OCI-LY7 (cell line): ENCODE results near the gene IL10RB. TPM values are rescaled to one million over a fixed set of nuclear protein-coding genes. Genes with fewer than 3 reads are reported as not detected.

Source experiments
- BruUV-seq: library from RNA; stranded (reverse); fragments of 400-500 nt; replicated peaks from 2 replicates; lab custom pipeline; 2021; lab: Mats Ljungman, UMichigan
- CTCF ChIA-PET: fragments of 300-600 bp; sonication (Branson Sonifier 250); formaldehyde crosslinking; loops from one replicate; lab custom pipeline; 2022; ENCODE audit warnings: antibody characterized with exemption; ENCODE audit not compliant: unreplicated experiment; lab: Charles Lee
- POLR2A ChIA-PET: fragments of 300-600 bp; sonication (Branson Sonifier 250); formaldehyde crosslinking; loops from one replicate; lab custom pipeline; 2022; ENCODE audit warnings: antibody characterized with exemption; lab: Charles Lee
- DNase-seq: peaks from one replicate; pipeline ENCODE4 v3.0.0-alpha.2; 2015; ENCODE audit warnings: low spot score
- H2AFZ ChIP-seq: fragments of 200-600 bp; sonication (generic), shearing (Covaris generic); 2 replicates; pipeline ENCODE4 v1.6.1; 2014; ENCODE audit warnings: mild to moderate bottlenecking, antibody characterized with exemption, low read length, moderate library complexity
- H3K27ac ChIP-seq: fragments of 200-600 bp; sonication (generic); 2 replicates; pipeline ENCODE4 v1.5.1; 2014; ENCODE audit warnings: mixed run types, low read depth, mild to moderate bottlenecking, moderate library complexity, low read length, inconsistent platforms; ENCODE audit not compliant: poor library complexity, severe bottlenecking
- H3K36me3 ChIP-seq: fragments of 200-600 bp; sonication (generic); 2 replicates; pipeline ENCODE4 v1.6.1; 2014; ENCODE audit warnings: mild to moderate bottlenecking, antibody characterized with exemption, low read length, moderate library complexity, mixed read lengths; ENCODE audit not compliant: insufficient read depth
- H3K4me1 ChIP-seq: fragments of 200-600 bp; sonication (generic); 2 replicates; pipeline ENCODE4 v1.5.1; 2014; ENCODE audit warnings: mild to moderate bottlenecking, low read length; ENCODE audit not compliant: insufficient read depth, poor library complexity, severe bottlenecking
- H3K4me2 ChIP-seq: fragments of 200-600 bp; sonication (generic); 2 replicates; pipeline ENCODE4 v1.6.1; 2014; ENCODE audit warnings: mild to moderate bottlenecking, low read length
- H3K4me3 ChIP-seq: fragments of 200-600 bp; sonication (generic); 2 replicates; pipeline ENCODE4 v1.5.1; 2014; ENCODE audit warnings: mild to moderate bottlenecking, low read depth, low read length; ENCODE audit not compliant: poor library complexity, severe bottlenecking
- H3K79me2 ChIP-seq: fragments of 200-600 bp; sonication (generic); 2 replicates; pipeline ENCODE4 v1.6.1; 2016; ENCODE audit warnings: low read depth, mild to moderate bottlenecking, low read length, moderate library complexity, mixed read lengths; ENCODE audit not compliant: insufficient read depth
- H3K9me2 ChIP-seq: fragments of 200-600 bp; sonication (generic); 2 replicates; pipeline ENCODE4 v1.6.1; 2016; ENCODE audit warnings: mild to moderate bottlenecking, low read length, mixed read lengths; ENCODE audit not compliant: insufficient read depth
- H3K9me3 ChIP-seq: fragments of 200-600 bp; sonication (generic); 2 replicates; pipeline ENCODE4 v1.6.1; 2014; ENCODE audit warnings: mild to moderate bottlenecking, mixed run types, low read length, mixed read lengths
- H4K20me1 ChIP-seq: fragments of 200-600 bp; sonication (generic); 2 replicates; pipeline ENCODE4 v1.6.1; 2014; ENCODE audit warnings: mild to moderate bottlenecking, antibody characterized with exemption, low read length, moderate library complexity, mixed read lengths; ENCODE audit not compliant: insufficient read depth
- CTCF ChIP-seq: fragments of 200-600 bp; sonication (generic); conservative IDR thresholded peaks from 2 replicates; pipeline ENCODE4 v1.5.1; 2014; ENCODE audit warnings: mild to moderate bottlenecking, antibody characterized with exemption, low read length, moderate library complexity, mixed read lengths
- EZH2phosphoT487 ChIP-seq: fragments of 200-600 bp; sonication (generic); IDR thresholded peaks from 2 replicates; pipeline ENCODE4 v1.6.1; 2018; ENCODE audit warnings: low read depth, borderline replicate concordance, mild to moderate bottlenecking, mixed run types, antibody characterized with exemption, low read length, moderate library complexity, mixed read lengths
- intact Hi-C: fragments of 100-400 bp; cut with micrococcal nuclease; formaldehyde crosslinking; loops from one replicate; pipeline ENCODE4 v1.10.0; 2022; ENCODE audit not compliant: unreplicated experiment
- total RNA-seq, 2 experiments: library from RNA; depleted of rRNA in 1 of 2; stranded (reverse); fragments of >200 nt in 1 of 2; shearing (Covaris generic) in 1 of 2; gene quantifications; 2 replicates each; pipeline ENCODE4 v1.2.3, GENCODE V29; 2014 to 2022

IL10RB gene
- total RNA-seq, 2 experiments from 2014 or later: 48.0 to 48.3 TPM

- H3K9me2 ChIP-seq: no peaks in the 10 kb centered on the region
- TF ChIP-seq EZH2phosphoT487: no peak
- no peak for TF ChIP-seq CTCF
- H3K4me1 ChIP-seq: peaks cover 98% of the 10 kb centered on the region
- CTCF ChIA-PET: no interaction called here
- no peaks in the 10 kb centered on the region for H4K20me1 ChIP-seq
- no TSS peak for BruUV-seq
- intact Hi-C loops: loop anchor here (1.0 kb wide), 1 partner anchor 8 kb away; no protein-coding TSS in a partner anchor
- no peaks in the 10 kb centered on the region for H3K9me3 ChIP-seq
- H2AFZ ChIP-seq: no peak overlapping the region; the same call in 1 of the 2 replicates
- peaks cover 13% of the 10 kb centered on the region; the same call in 1 of the 2 replicates for H3K36me3 ChIP-seq
- POLR2A ChIA-PET: interaction anchor here (0.6 to 7.1 kb wide), 7 partner anchors 9 to 98 kb away, joined by 3 to 121 read pairs (median 3); partner anchors contain the start of gene IFNAR1
- DNase-seq: no peak
- peak overlapping the region; percentile 95 for H3K27ac ChIP-seq
- H3K4me2 ChIP-seq: peak overlapping the region; percentile 67
- H3K4me3 ChIP-seq: peak overlapping the region; percentile 23
- H3K79me2 ChIP-seq: no peaks in the 10 kb centered on the region
Measured at GRCh38 chr21:33301632-33302002, 35.5 kb downstream of the IL10RB start.

- Histone ChIP-seq H3K36me3 (peaks cover 10% of the 10 kb centered on the region; the same call in 1 of the 2 replicates), H3K27ac (peak overlapping the region; percentile 95), H4K20me1 (no peaks in the 10 kb centered on the region), H3K9me2 (no peaks in the 10 kb centered on the region), H3K9me3 (no peaks in the 10 kb centered on the region), H3K4me1 (peaks cover 98% of the 10 kb centered on the region), H3K4me3 (peak overlapping the region; percentile 23), H3K79me2 (no peaks in the 10 kb centered on the region), H3K4me2 (peak overlapping the region; percentile 67), H2AFZ (no peak overlapping the region; the same call in 1 of the 2 replicates)
- intact Hi-C loops: no loop called here
- CTCF ChIA-PET: no interaction called here
- no peak for DNase-seq
- no TSS peak for BruUV-seq
- POLR2A ChIA-PET: interaction anchor here (0.8 to 7.1 kb wide), 5 partner anchors 8 to 99 kb away, joined by 3 to 121 read pairs (median 4); partner anchors contain the start of gene IFNAR1
- no peak for TF ChIP-seq CTCF
- TF ChIP-seq EZH2phosphoT487: no peak
Measured at GRCh38 chr21:33302055-33302454, 35.9 kb downstream of the IL10RB start.

- ChIA-PET CTCF (no interaction called here), POLR2A (interaction anchor here (0.7 to 1.3 kb wide), 4 partner anchors 8 to 138 kb away, joined by 3 to 5 read pairs (median 4); partner anchors contain the start of gene IL10RB)
- no peak for DNase-seq
- H4K20me1 ChIP-seq: no peaks in the 10 kb centered on the region
- H3K4me2 ChIP-seq: peak overlapping the region; percentile 67; the same call in 1 of the 2 replicates
- intact Hi-C loops: no loop called here
- H3K9me2 ChIP-seq: no peaks in the 10 kb centered on the region
- H3K27ac ChIP-seq: peak overlapping the region; percentile 95
- H3K4me1 ChIP-seq: peaks cover 98% of the 10 kb centered on the region
- BruUV-seq: no TSS peak
- H2AFZ ChIP-seq: no peak overlapping the region
- no peaks in the 10 kb centered on the region for H3K9me3 ChIP-seq
- no peak overlapping the region for H3K4me3 ChIP-seq
- H3K36me3 ChIP-seq: peaks cover 4% of the 10 kb centered on the region; the same call in 1 of the 2 replicates
- H3K79me2 ChIP-seq: no peaks in the 10 kb centered on the region
- TF ChIP-seq EZH2phosphoT487 (no peak), CTCF (peak; percentile 46; the same call in 1 of the 2 replicates)
Measured at GRCh38 chr21:33302796-33303195, 36.6 kb downstream of the IL10RB start.
